Measurements from ENCODE around the gene FAM222A. TPM values are rescaled to one million over a fixed set of nuclear protein-coding genes. Genes with fewer than 3 reads are reported as not detected.

The FAM222A gene
- total and polyA plus RNA-seq, 2 experiments from 2014 or later: 0.97 TPM; not detected in 1

- in situ Hi-C loops (cut with MboI): no loop called here
- no peak for DNase-seq
Observed at GRCh38 chr12:109697877-109698468, 15.7 kb upstream of the FAM222A start.

GRCh38 chr12:109698820-109699219, 14.8 kb upstream of the FAM222A start:
- H3K9me3 ChIP-seq (ENCODE audit: low read depth): no peaks in the 10 kb centered on the region
- no peak overlapping the region for H2AFZ ChIP-seq
- no peaks in the 10 kb centered on the region for H3K4me1 ChIP-seq (ENCODE audit: insufficient read depth)
- H3K4me3 ChIP-seq: no peak overlapping the region
- WGBS, 2 experiments (ENCODE audit: low coverage in 1 of 2, low lambda C conversion rate in 2 of 2, missing lambda C conversion rate in 2 of 2): 61 to 69% methylated on average over 7 of the region's 7 CpGs
- H3K4me2 ChIP-seq (ENCODE audit: unreplicated experiment): no peak overlapping the region
- H3K36me3 ChIP-seq (ENCODE audit: low read depth): no peaks in the 10 kb centered on the region
- no peaks in the 10 kb centered on the region for H3K79me2 ChIP-seq (ENCODE audit: insufficient read depth)
- H3F3A ChIP-seq (ENCODE audit: insufficient read depth): no peaks in the 10 kb centered on the region
- in situ Hi-C loops (cut with MboI): no loop called here
- DNase-seq: no peak
- no peak for TF ChIP-seq EZH2phosphoT487 (IDR thresholded peaks at IDR 0.05; ENCODE audit: insufficient read depth, low read depth)
- TF ChIP-seq EZH2 (IDR thresholded peaks at IDR 0.05; ENCODE audit: insufficient read depth, poor library complexity, severe bottlenecking): no peak
- no peaks in the 10 kb centered on the region for H4K20me1 ChIP-seq (ENCODE audit: insufficient read depth)
- H3K27ac ChIP-seq: no peak overlapping the region
- H3K9ac ChIP-seq: no peak overlapping the region
- H3K27me3 ChIP-seq (replicated peaks; ENCODE audit: insufficient read depth): no peaks in the 10 kb centered on the region
- no peaks in the 10 kb centered on the region for H3K9me2 ChIP-seq (ENCODE audit: insufficient read depth)

More at GRCh38 chr12:109697877-109698468, 15.7 kb upstream of the FAM222A start:
- no peaks in the 10 kb centered on the region for H3K36me3 ChIP-seq (ENCODE audit: low read depth)
- H4K20me1 ChIP-seq (ENCODE audit: insufficient read depth): no peaks in the 10 kb centered on the region
- H3K4me1 ChIP-seq (ENCODE audit: insufficient read depth): no peaks in the 10 kb centered on the region
- no peaks in the 10 kb centered on the region for H3K27me3 ChIP-seq (replicated peaks; ENCODE audit: insufficient read depth)
- no peaks in the 10 kb centered on the region for H3F3A ChIP-seq (ENCODE audit: insufficient read depth)
- no peaks in the 10 kb centered on the region for H3K9me2 ChIP-seq (ENCODE audit: insufficient read depth)
- H3K9me3 ChIP-seq (ENCODE audit: low read depth): no peaks in the 10 kb centered on the region
- H3K27ac ChIP-seq: no peak overlapping the region
- H3K79me2 ChIP-seq (ENCODE audit: insufficient read depth): no peaks in the 10 kb centered on the region
- WGBS, 2 experiments (ENCODE audit: low coverage in 1 of 2, low lambda C conversion rate in 2 of 2, missing lambda C conversion rate in 2 of 2): 68 to 69% methylated on average over 11 of the region's 11 CpGs
- no peak for TF ChIP-seq EZH2 (IDR thresholded peaks at IDR 0.05; ENCODE audit: insufficient read depth, poor library complexity, severe bottlenecking)
- TF ChIP-seq EZH2phosphoT487 (IDR thresholded peaks at IDR 0.05; ENCODE audit: insufficient read depth, low read depth): no peak
- no peak overlapping the region for H3K4me3 ChIP-seq
- H2AFZ ChIP-seq: no peak overlapping the region
- H3K4me2 ChIP-seq (ENCODE audit: unreplicated experiment): no peak overlapping the region
- no peak overlapping the region for H3K9ac ChIP-seq

- no peak for TF ChIP-seq EZH2 (IDR thresholded peaks at IDR 0.05; ENCODE audit: insufficient read depth, poor library complexity, severe bottlenecking)
- no peak for TF ChIP-seq EZH2phosphoT487 (IDR thresholded peaks at IDR 0.05; ENCODE audit: insufficient read depth, low read depth)
- H3K4me2 ChIP-seq (ENCODE audit: unreplicated experiment): no peak overlapping the region
Observed at GRCh38 chr12:109701064-109701463, 12.6 kb upstream of the FAM222A start.

GRCh38 chr12:109702111-109702841, 11.3 kb upstream of the FAM222A start:
- H3K79me2 ChIP-seq (ENCODE audit: insufficient read depth): no peaks in the 10 kb centered on the region
- H3K9ac ChIP-seq: no peak overlapping the region
- H3K4me1 ChIP-seq (ENCODE audit: insufficient read depth): no peaks in the 10 kb centered on the region
- 65 to 74% methylated on average over 9 of the region's 9 CpGs for WGBS, 2 experiments (ENCODE audit: low coverage in 1 of 2, low lambda C conversion rate in 2 of 2, missing lambda C conversion rate in 2 of 2)
- no peaks in the 10 kb centered on the region for H3K36me3 ChIP-seq (ENCODE audit: low read depth)
- H2AFZ ChIP-seq: no peak overlapping the region
- no peaks in the 10 kb centered on the region for H3F3A ChIP-seq (ENCODE audit: insufficient read depth)
- TF ChIP-seq EZH2phosphoT487 (IDR thresholded peaks at IDR 0.05; ENCODE audit: insufficient read depth, low read depth) (no peak), EZH2 (IDR thresholded peaks at IDR 0.05; ENCODE audit: insufficient read depth, poor library complexity, severe bottlenecking) (no peak)
- H3K4me3 ChIP-seq: no peak overlapping the region
- H3K9me2 ChIP-seq (ENCODE audit: insufficient read depth): no peaks in the 10 kb centered on the region
- H3K4me2 ChIP-seq (ENCODE audit: unreplicated experiment): no peak overlapping the region
- no peaks in the 10 kb centered on the region for H3K9me3 ChIP-seq (ENCODE audit: low read depth)
- no peak overlapping the region for H3K27ac ChIP-seq
- no peaks in the 10 kb centered on the region for H3K27me3 ChIP-seq (replicated peaks; ENCODE audit: insufficient read depth)
- H4K20me1 ChIP-seq (ENCODE audit: insufficient read depth): no peaks in the 10 kb centered on the region
- no peak for DNase-seq
- in situ Hi-C loops (cut with MboI): no loop called here

More at GRCh38 chr12:109701064-109701463, 12.6 kb upstream of the FAM222A start:
- Histone ChIP-seq H4K20me1 (ENCODE audit: insufficient read depth) (no peaks in the 10 kb centered on the region), H3K27me3 (replicated peaks; ENCODE audit: insufficient read depth) (no peaks in the 10 kb centered on the region), H3F3A (ENCODE audit: insufficient read depth) (no peaks in the 10 kb centered on the region), H3K79me2 (ENCODE audit: insufficient read depth) (no peaks in the 10 kb centered on the region), H3K4me1 (ENCODE audit: insufficient read depth) (no peaks in the 10 kb centered on the region), H3K4me3 (no peak overlapping the region), H2AFZ (no peak overlapping the region), H3K9me2 (ENCODE audit: insufficient read depth) (no peaks in the 10 kb centered on the region), H3K9ac (no peak overlapping the region), H3K36me3 (ENCODE audit: low read depth) (no peaks in the 10 kb centered on the region), H3K9me3 (ENCODE audit: low read depth) (no peaks in the 10 kb centered on the region), H3K27ac (no peak overlapping the region)
- in situ Hi-C loops (cut with MboI): no loop called here
- no peak for DNase-seq
- 34 to 39% methylated on average over 6 of the region's 6 CpGs for WGBS, 2 experiments (ENCODE audit: low coverage in 1 of 2, low lambda C conversion rate in 2 of 2, missing lambda C conversion rate in 2 of 2)

Measured in GM23248 (cell line).